NOMO-1 treated with DMSO at 0.1 percent for 48 hours (cell line): ENCODE data around the gene NCOR1.
A peak's percentile ranks its signal among the peaks of the same experiment; 100 is the strongest.
"Not testable (repeated sequence)": the region's sequence is repeated elsewhere in the genome, so short reads cannot be mapped to it uniquely, and the experiment has no call there.

Source experiments
- DNase-seq: peaks from one replicate; lab custom pipeline; 2025; ENCODE audit not compliant: unreplicated experiment; lab: John Stamatoyannopoulos, UW

The NCOR1 gene

GRCh38 chr17:16215273-16215964 is at the start of gene NCOR1:
Gene NCOR1, minus strand, starts transcription at chr17:16215534. Its CDS starts 20,965 bp downstream, at chr17:16194569.
- DNase-seq = peak; percentile 91

- DNase-seq = no peak
Observed at GRCh38 chr17:16262201-16262600, 46.9 kb upstream of the NCOR1 start.

- DNase-seq = no peak
Observed at GRCh38 chr17:16261049-16261448, 45.7 kb upstream of the NCOR1 start.

GRCh38 chr17:16259926-16260325 is 44.6 kb upstream of the NCOR1 start:
- DNase-seq = no peak

GRCh38 chr17:16258901-16259300 is 43.6 kb upstream of the NCOR1 start:
- DNase-seq = no peak

GRCh38 chr17:16255481-16255921 is 40.2 kb upstream of the NCOR1 start:
- no peak for DNase-seq

GRCh38 chr17:16254773-16255400 is 39.6 kb upstream of the NCOR1 start:
- DNase-seq = no peak

- DNase-seq = no peak
Observed at GRCh38 chr17:16251556-16251955, 36.2 kb upstream of the NCOR1 start.

- no peak for DNase-seq
Observed at GRCh38 chr17:16251043-16251442, 35.7 kb upstream of the NCOR1 start.

GRCh38 chr17:16250635-16251034 is 35.3 kb upstream of the NCOR1 start:
- DNase-seq = no peak

- no peak for DNase-seq
Observed at GRCh38 chr17:16247586-16247984, 32.3 kb upstream of the NCOR1 start.

- DNase-seq = no peak
Observed at GRCh38 chr17:16243801-16244567, 28.6 kb upstream of the NCOR1 start.

GRCh38 chr17:16243385-16243784 is 28.1 kb upstream of the NCOR1 start:
- no peak for DNase-seq

- no peak for DNase-seq
Observed at GRCh38 chr17:16241906-16242399, 26.6 kb upstream of the NCOR1 start.

GRCh38 chr17:16239931-16240330 is 24.6 kb upstream of the NCOR1 start:
- DNase-seq = no peak

GRCh38 chr17:16232391-16232790 is 17.1 kb upstream of the NCOR1 start:
- DNase-seq = no peak

GRCh38 chr17:16229912-16230561 is 14.7 kb upstream of the NCOR1 start:
- DNase-seq = not testable (repeated sequence)

GRCh38 chr17:16222406-16222805 is 7.1 kb upstream of the NCOR1 start:
- no peak for DNase-seq

GRCh38 chr17:16217002-16217635 is 1.8 kb upstream of the NCOR1 start, which contains the start of gene PIGL:
Gene PIGL, plus strand, starts transcription at chr17:16217210. Its CDS starts 17 bp downstream, at chr17:16217227.
- peak; percentile 85 for DNase-seq

GRCh38 chr17:16216341-16217001 is 1.1 kb upstream of the NCOR1 start:
- not testable (repeated sequence) for DNase-seq
